Measurements from ENCODE around the gene APOL5.

The APOL5 gene

DNA sequence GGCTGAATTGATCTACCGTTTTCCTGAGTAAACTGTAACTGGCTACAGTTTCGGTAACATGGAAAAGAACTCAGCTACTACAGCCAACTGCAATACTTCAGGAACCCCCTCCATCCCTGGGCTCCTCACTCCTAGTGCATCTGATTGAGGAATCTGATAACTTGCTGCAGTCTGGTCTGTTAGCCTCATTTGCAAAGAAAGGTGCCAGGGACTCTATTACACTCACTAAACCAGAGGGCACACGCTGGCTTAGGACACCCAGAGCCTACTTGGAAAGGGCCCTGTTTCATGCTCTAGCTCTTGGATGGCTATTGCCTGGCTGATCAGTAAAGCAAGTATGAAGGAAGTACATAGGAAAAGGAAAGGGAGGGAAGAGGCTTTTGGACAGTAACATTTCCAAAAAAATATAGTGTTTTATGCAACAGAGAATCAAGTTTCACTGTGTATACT lies 22.3 kb downstream of the APOL5 start:
- no peak for DNase-seq (ENCODE audit: extremely low read depth in 1 of 2, low read depth in 1 of 2)

- DNase-seq (ENCODE audit: extremely low read depth in 1 of 2, low read depth in 1 of 2) = no peak
Measured at GRCh38 chr22:35740616-35741015, 22.9 kb downstream of the APOL5 start.

DNA sequence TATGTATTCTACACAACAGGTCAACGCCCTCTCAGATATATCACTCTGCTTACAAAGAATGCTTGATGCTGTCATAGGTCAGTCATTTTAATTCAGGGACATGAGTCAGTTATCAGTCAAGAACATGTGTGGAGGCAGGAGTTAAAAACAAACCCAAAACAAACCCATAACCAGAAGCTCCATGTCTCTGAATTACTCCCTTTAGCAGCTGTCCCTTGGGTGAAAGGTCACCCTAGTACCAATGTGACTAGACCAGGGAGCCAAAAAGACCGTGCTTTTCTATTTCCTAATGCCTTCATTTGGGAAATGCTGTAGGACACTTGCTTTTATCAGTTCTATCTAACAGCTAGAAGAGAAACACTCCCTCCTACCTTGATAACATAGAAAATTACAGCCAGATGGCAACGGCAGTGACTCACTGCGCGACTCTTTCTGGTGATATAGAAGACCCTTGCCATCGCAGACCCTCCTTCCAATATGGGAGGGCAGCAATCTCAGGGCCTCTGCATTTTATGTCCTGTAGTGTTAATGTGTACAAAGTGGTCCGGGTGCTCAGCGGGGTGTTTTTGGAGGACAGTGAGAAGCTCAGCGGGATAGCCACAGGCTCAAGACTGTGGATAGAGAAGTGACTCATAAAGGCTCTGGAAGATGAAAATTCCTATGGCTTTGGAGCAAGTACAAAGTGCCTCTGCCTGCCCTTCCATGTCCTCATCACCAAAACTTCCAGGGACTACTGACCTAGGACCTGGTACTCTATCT lies 24.8 kb downstream of the APOL5 start:
- DNase-seq (ENCODE audit: extremely low read depth in 1 of 2, low read depth in 1 of 2) = no peak

DNA sequence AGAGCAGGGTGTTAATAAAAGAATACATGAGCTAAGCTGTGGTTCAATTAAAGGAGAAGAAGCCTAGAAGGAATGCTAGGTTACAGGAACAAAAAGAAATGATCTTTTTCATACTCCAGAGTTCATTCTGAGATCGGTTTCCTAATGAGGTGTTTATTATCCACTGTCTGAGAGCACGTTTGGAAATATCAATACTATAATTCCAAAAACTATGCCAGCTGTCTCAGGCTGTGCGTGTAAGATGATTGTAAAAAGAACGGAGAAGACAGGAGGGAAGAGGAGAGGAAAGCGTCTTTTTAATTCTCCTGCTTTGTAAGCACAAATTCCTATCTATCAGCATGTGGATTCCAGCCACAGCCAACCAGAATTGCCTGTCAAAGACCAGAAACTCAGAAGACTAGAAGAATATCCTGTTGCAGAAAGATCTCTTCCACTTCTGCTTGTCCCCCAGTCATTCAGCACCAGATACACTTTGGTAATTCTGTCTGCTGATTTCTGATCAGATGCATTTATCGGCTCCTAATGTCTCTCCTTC lies 25.7 kb downstream of the APOL5 start:
- DNase-seq (ENCODE audit: extremely low read depth in 1 of 2, low read depth in 1 of 2) = no peak

DNA sequence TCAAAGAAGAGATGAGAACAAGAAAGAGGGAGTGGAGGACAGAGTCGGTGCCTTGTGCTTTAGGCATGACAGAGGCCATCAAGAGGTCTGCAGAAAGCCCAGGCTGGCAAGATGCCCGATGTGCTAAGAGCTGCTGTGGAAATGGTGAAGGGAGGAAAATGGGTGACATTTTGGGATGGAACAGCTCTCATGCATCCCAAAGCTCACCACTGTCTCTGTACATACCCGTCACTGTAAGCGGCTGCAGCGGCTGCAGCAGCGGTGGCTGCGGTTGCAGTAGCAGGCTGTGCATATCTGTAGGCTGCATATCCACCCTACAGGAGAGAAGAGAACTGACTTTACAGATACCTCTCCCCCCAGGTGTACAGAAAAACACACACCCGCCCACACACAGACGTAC lies 28.6 kb downstream of the APOL5 start:
- no peak for DNase-seq (ENCODE audit: extremely low read depth in 1 of 2, low read depth in 1 of 2)

- DNase-seq (ENCODE audit: extremely low read depth in 1 of 2, low read depth in 1 of 2) = no peak
Measured at GRCh38 chr22:35746946-35747703, 29.5 kb downstream of the APOL5 start.

- DNase-seq (ENCODE audit: extremely low read depth in 1 of 2, low read depth in 1 of 2) = no peak
Measured at GRCh38 chr22:35749808-35750207, 32.1 kb downstream of the APOL5 start.

DNA sequence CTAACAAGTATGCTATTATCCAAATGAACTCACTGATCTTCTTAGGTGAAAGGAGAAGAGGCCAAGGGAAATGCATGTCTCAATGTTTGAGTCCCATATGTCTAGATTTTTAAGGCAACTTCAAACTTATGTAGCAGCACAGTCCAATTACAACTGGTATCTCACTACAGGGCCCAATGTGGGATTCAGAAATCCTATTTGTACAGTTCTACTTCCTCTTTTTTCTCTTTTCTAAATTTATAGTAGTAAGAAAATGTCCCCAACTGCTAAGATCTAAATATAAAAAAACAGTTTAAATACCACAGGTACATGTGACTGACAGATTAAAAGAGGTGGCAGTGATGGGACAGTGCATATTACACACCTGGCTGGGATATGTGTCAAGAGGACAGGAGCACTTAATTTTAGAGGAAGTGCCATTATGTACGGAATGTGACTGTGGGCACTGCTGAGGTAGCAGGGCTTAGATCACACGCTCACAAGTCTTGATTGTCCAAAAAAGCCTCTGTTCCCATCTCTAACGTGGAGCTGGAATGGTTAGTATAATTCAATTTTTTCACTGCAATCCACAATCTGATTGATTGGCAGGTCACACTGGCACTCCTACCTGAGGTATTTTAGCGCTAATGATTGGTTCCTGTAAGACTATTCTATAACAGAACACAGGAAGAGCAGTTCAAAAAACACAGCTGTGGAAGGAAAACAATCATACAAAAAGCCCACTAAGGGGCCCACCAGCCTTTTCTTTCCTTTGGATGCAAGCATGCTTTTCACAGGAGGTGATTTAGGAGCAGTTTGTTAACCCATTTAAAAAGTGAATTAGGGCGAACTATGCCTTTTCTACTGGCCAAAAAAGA lies 34.6 kb downstream of the APOL5 start:
- DNase-seq (ENCODE audit: extremely low read depth in 1 of 2, low read depth in 1 of 2) = no peak

DNA sequence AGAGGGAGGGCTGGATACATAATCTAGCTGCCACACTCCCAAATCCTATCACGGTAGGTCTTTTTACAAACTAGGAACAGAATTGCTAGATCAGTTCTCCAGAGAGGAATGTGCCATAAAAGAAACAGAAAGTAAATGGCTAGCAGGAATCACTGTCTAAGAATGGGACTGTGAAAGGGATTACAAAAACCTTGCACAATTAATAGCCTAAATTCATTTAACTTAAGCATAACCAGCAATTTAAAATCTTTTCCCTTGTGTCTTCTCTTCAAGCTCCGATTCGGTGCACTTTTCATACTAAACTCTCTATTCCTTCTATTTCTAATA lies 35.2 kb downstream of the APOL5 start:
- DNase-seq (ENCODE audit: extremely low read depth in 1 of 2, low read depth in 1 of 2) = no peak

DNA sequence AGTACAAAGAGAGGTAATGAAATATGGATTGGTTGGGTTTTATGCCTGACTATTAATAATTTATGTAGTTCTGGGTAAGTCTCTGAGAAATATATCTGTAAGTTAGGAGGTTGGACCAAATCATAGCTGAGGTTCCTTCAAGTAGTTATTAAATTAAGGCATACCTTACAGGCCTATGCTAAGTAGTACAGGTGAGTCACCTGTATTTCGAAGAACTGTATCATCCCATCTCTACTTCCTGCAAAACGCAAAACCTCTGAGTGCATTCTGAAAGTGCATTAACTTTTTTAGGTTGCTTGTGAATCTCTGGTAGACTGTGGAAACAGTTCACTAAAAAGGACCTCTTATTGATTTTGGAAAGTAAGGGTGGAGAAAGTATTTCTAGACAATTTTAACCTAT lies 37.1 kb downstream of the APOL5 start:
- DNase-seq (ENCODE audit: extremely low read depth in 1 of 2, low read depth in 1 of 2) = no peak

DNA sequence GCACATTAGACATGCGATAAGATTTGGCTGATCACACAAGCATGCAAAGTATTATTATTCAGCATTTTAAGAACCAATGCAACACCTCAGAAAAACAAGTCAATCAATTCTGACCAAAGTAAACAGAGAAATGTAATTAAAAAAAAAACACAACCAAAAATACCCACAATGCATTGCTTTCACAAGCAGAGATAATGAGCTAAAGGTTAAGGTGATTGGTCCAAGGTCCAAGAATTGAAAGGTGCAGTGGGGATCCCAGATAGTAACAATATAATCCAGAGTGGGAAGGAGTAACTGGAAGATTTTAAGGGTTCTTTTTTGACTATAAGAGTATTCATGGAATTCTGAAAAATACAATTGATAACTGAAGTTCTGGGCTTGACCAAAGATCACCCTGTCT lies 39.0 kb downstream of the APOL5 start:
- no peak for DNase-seq (ENCODE audit: extremely low read depth in 1 of 2, low read depth in 1 of 2)

DNA sequence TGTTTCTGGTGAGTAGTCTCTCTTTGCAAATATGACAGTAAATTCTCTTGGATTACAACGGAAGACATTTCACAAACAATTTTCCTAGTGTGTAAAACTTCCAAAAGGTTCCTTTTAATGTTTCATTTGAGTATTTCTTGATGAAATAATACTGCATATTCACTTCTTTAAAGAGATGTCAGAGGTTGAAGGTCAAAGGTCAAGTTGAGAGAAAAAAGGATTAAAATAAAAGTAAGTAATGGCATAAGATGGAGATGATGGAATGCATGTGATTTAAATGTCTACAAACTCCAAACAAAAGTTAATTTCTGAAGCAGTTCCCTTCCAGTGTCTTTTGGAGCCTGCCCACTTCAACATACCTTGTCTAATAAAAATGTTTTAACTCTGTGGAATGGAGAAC lies 40.7 kb downstream of the APOL5 start:
- DNase-seq (ENCODE audit: extremely low read depth in 1 of 2, low read depth in 1 of 2) = no peak

DNA sequence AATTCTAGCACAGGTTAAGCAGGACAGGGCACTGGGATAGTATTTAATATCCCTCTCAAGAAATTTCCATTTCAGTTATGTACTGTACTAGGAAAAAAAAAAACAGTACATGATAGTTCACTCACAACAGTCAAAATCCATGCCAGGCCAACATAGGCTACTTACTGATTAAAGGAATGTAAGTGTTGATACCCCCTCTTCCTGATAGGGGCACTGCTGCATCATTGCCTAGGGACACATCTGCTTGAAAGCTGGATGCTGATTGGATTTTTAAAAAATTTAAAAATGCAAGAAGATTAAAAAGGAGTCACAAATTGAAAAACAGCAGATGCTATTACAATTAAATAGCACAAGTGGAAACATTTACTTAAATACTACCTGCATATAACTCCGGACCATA lies 43.4 kb downstream of the APOL5 start:
- no peak for DNase-seq (ENCODE audit: extremely low read depth in 1 of 2, low read depth in 1 of 2)

DNA sequence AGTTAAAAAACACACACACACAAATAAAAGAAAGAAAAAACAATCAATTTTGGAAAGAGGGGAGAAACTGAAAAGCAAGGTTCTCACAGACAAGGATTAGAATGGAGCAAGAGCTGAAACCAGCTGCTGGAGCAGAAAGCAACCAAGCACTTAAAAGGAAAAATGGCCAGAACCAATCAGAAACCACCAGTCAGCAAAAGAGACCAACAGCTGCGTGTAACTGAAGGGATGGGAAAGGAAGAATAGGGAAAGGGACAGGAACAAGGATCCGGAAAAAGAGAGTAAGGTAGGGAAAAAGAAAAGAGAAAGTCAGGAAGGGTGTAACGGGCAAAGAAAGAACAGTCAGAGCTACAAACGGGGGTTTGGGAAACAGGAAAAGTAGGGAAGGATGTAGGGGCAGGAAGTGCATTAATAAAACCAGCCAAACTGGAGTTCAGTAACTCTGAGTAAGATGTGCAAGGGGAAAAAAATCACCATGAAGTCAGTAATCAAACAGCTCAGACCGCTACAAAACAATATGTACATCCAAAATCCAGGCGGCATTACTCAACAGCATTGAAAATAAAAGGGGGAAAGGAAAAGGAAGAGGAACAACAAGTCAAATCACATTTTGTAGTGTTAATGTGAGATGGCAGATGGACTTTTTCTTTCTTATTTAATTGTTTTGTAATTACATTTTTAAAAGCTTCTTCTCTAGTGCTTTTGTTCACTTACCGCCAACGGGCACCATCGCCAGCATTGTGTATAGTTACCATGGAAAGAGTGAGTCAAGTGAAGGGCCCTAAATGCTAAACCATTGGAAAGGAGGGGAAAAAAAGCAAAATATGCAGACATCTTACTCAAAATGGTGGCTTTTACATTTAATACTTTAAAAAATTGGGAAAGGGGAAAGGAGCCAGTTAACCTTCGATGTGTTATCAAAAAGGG lies 49.2 kb downstream of the APOL5 start:
- no peak for DNase-seq (ENCODE audit: extremely low read depth in 1 of 2, low read depth in 1 of 2)

DNA sequence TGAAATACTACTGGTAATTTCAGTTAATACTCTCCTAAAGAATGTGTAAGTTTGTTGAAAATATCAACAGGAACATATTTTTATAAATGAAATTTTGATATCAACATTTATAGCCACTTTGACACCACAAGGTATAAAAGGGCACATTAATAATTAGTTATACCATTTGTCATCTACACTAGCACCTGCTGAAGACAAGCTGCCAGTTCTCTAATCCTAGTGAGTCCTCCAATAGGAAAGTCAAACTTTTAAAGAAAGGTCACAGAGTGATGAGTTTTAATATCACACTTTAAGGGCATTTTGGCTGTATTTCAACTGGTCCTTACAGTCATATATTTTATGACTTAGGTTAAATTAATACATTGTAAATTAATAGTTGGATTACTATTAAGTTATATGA lies 52.3 kb downstream of the APOL5 start:
- DNase-seq (ENCODE audit: extremely low read depth in 1 of 2, low read depth in 1 of 2) = no peak

DNA sequence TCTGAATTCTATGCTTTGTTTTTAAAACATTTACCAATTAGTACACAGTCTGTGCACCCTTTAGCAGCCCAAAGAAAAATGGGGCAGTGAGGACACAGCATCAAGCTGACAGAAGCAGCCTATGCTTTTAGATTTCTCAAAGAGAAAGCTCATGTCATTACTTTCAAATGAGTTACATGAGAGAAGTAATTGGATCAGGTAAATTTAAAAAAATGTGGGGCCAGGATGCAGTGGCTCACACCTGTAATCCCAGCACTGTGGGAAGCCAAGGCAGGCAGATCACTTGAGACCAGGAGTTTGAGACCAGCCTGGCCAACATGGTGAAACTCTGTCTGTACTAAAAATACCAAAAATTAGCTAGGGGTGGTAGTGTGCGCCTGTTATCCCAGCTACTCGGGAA lies 57.7 kb downstream of the APOL5 start:
- no peak for DNase-seq (ENCODE audit: extremely low read depth in 1 of 2, low read depth in 1 of 2)

GRCh38 chr22:35777335-35777975 lies 59.8 kb downstream of the APOL5 start:
- no peak for DNase-seq (ENCODE audit: extremely low read depth in 1 of 2, low read depth in 1 of 2)

Data from stimulated activated CD8-positive, alpha-beta memory T cell treated with anti-CD3 and anti-CD28 coated beads, Interleukin-7, amount 100 ng/mL, for 48 hours (primary cell).